CD4-positive, alpha-beta T cell treated with Interleukin-1 beta for 1 hour (primary cell): Measurements from ENCODE around the gene DHRS13.

Source experiments
- DNase-seq, 2 donors: peaks; one replicate each; pipeline ENCODE4 v3.0.0-alpha.2; 2020 to 2022

The DHRS13 gene, protein sequence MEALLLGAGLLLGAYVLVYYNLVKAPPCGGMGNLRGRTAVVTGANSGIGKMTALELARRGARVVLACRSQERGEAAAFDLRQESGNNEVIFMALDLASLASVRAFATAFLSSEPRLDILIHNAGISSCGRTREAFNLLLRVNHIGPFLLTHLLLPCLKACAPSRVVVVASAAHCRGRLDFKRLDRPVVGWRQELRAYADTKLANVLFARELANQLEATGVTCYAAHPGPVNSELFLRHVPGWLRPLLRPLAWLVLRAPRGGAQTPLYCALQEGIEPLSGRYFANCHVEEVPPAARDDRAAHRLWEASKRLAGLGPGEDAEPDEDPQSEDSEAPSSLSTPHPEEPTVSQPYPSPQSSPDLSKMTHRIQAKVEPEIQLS

GRCh38 chr17:28902819-28903545 is at the start of gene DHRS13:
Gene DHRS13, minus strand, starts transcription at chr17:28903079. Its CDS starts 135 bp downstream, at chr17:28902944.
- DNase-seq = peak; percentile 95 to 96

GRCh38 chr17:28951991-28952975 is 49.4 kb upstream of the DHRS13 start:
- peak; percentile 99 for DNase-seq

DNA sequence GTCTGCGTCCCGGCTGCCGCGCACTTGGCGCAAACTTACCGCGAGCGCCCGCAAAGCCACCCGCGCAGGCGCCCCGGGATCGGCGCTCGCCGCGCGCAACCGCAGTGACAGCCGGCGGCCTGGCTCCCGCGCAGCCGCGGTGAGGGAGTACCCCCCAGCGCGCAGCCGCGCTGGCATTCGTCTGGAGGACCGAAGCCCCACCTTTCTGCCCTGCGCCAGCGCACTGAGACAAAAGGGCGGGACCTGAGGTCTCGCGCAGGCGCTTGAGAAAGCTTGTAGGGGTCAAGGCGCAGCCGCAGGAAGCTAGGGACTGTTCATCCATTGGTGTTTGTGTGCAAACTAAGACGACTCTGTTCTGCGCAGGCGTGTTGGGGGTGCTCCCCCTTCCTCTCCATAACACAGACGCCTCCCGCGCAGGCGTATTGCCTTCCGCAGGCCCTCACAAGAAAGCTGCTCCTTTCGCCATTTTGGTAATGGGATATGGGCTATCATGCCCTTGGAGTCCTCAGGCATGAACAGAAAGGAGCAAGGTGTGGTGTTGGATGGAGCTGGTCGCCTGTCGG is 48.6 kb upstream of the DHRS13 start, which contains the start of gene PHF12:
Gene PHF12, minus strand, starts transcription at position 91 of the 563 bp plus-strand sequence. CDS start 558 bp downstream, outside the sequence.
- DNase-seq = peak; percentile 100

DNA sequence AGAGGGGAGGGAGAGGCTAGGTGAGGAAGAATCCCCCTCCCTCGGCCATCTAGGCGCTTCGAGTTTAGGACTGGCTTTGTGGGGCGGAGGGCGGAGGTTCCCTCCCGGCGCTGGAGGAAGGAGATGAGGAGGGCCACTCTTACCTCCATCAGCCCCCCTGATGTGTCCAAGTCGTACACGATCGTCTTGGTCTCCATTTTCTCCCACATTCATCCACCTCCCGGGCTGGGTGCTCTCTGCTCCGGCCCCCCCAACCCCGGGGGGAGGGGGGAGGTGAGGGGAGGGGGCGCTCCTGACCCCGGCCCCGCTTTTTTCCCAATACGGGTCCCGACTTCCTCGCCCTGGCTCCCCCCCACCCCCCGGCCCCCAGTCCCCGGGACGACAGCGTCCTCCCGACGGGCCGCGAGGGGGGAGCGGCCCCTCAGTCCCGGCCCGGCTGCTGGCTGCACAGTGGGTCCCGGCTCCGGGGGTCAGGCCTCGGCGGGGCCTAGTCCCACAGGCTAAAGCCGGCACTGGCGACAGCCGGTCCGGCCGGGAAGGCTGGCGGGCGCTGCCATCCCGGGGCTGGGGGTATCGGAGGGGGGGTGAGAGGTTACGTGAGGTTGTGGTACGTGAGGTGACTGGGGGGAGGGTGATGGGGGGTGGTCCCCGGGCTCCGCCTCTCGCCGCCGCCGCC is 48.0 kb upstream of the DHRS13 start:
- no peak for DNase-seq

DNA sequence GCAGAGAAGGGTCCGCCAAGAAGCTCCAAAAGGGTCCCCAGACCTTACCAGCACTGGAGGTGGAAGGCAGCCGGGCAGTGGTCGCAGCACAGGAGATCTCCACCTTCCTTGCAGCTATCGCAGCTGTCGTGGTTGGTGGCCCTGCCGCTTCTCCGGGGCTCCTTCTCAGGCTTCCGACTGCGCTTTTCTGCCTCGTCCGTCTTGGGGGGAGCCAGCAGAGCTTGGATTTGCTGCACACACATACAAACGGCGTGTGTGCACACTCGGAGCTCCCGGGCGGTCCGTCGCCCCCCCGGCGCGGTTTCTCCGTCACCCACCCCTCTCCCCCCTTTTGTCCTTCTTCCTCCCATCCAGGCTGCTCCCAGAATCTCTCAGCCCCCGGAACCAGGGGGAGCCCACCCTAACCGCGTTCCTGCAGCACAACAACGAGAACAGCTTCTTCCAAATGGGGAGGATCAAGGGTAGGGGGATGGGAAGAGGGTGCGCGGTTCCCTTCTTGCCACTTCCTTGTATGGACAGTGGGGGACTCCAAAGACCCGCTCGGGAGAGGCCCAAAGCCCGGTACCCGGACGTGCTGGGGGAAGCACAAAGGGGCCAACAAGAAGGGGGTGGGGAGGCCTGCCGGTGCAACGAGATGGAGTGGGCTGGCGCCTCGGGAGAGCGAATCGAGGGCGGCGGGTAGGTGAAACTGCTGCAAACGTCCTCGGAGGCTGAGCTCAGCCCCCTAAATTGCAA is 47.3 kb upstream of the DHRS13 start:
- peak; percentile 64 to 71 for DNase-seq

GRCh38 chr17:28949185-28950016 is 46.5 kb upstream of the DHRS13 start:
- DNase-seq = peak; percentile 53 to 61

- DNase-seq = no peak
These were observed 46.0 kb upstream of the DHRS13 start for GRCh38 chr17:28948873-28949184.

DNA sequence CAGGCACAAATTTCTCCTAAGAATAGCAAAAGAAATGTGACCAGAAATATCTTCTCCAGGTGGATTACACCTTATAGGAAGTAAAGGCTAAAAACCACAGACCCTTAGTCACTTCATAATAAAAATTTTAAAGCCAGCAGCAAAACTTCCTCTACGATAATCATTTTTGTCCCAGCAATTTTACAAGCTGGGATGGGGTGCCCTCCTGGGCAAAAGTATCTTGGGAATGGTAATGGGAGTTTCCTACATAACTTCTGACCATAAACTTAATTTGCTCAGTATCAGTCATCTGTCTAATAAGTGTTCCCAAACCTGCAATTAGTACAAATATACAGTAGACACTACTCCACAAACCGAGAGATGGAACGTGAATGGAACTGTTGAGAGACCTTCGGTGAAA is 45.5 kb upstream of the DHRS13 start:
- DNase-seq = no peak

- DNase-seq = peak in 1 of 2 donors; percentile 30
These were observed 44.8 kb upstream of the DHRS13 start for GRCh38 chr17:28947639-28948038.

- no peak for DNase-seq
These were observed 43.4 kb upstream of the DHRS13 start for GRCh38 chr17:28946239-28946638.

DNA sequence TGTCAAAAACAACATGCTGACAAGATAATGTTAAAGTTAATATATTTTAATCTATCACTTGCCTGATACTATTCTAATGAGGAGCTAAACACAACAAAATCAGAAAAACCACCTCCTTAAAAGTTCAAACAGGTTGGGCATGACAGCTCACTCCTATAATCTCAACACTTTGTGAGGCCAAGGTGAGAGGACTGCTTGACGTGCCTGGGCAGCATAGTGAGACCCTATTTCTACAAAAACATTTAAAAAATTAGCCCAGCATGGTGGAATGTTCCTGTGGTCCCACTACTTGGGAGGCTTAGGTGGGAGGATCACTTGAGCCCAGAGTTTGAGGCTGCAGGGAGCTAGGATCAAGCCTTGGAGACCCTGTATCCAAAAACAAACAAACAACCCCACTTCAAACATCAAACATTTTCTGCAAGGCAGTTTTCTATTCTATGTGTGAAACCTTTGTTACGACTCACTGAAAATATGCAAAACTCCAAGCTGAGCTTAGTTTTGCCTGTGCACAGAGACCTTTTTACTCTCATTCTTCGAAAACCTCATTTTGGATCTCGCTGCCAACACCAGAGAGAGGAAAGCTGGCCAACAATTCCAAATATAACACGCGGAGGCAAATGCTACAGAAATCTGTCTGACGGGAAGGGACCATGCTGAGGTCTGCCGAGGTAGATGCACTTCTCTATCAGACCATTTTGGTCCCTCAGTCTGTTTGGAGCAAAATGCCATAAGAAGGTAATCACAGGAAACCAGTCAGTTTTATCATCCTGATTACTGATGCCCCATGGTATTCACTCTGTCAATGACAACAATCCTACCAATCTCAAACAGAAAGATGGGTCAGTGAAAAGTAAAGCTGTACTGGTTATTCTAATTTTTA is 42.2 kb upstream of the DHRS13 start:
- DNase-seq = no peak

- DNase-seq = no peak
These were observed 41.5 kb upstream of the DHRS13 start for GRCh38 chr17:28944343-28944742.

DNA sequence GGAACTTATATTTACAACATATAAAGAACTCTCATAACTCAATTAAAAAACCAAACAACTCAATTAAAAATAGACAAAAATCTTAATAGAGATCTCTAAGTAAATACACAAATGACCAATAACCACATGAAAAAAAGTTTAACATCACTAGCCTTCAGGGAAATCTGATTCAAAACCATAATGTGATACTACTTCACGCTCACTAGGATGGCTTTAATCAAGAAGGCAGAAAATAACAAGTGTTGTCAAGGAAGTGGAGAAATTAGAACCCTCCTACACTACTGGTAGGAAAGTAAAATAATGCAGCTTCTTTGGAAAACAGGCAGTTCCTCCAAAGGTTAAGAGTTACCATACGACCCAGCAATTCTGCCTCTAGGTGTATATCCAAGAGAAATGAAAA is 40.0 kb upstream of the DHRS13 start:
- no peak for DNase-seq

DNA sequence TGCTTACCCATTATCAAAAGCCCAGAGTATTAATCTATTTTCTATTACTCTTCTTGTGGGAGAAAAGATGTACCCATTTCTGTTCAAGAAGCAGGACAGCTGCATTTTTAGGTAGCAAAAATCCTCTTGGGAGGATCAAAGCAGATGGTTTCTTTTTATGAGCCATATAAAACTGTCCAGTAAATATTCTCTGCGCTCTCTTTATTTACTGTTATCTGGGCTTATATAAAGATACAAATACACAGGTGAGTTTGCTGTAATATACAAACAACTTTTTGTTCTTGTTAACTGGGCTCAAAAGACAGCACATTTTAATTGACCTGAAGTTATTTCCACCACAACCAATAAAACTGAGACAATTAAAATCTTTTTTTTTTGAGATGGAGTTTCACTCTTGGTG is 38.4 kb upstream of the DHRS13 start:
- DNase-seq = no peak

DNA sequence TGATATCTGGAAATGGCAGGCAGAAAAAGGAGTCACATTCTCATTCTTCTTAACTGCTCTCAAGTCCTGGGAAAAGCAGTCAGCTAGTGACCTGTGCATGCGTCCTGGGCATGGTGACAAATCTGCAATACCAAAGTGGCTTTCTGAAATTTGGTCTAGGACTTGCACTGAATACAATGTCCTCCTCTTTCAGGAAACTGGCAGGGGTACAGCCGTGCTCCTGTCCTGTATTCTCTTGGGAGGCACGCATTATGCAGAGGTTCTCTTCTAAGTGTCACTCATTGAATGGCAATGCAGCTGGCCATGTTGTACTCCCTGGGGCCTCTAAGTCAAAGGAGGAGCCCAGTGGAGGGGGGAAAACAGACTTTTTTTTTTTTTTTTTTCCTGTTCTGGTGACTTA is 37.8 kb upstream of the DHRS13 start:
- DNase-seq = no peak

- no peak for DNase-seq
These were observed 37.3 kb upstream of the DHRS13 start for GRCh38 chr17:28940142-28940541.

DNA sequence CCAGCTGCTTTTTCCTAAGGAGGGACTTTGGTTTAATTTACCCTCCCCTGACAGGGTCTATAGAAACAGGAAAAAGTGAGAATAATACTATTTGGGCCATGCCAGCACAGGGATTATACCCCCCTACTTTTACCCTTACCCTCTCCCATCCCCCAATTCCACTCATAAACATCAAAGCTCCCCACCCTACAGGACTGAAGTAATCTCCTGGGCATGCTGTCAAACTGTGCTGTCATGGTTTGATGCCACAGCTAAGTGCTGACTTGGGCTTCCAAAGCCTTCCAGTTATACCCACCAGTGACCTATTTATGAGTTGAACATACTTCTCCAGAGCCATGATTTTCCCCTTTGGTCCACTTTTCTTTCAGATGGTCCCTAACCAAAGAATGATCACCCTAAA is 35.7 kb upstream of the DHRS13 start:
- no peak for DNase-seq

- no peak for DNase-seq
These were observed 34.3 kb upstream of the DHRS13 start for GRCh38 chr17:28937044-28937729.
